Neural crest cell (in vitro differentiated cells): ENCODE results near the gene ALK. TPM values are rescaled to one million over a fixed set of nuclear protein-coding genes. Genes with fewer than 3 reads are reported as not detected.

Experiments
- DNase-seq: peaks from one replicate; pipeline ENCODE4 v3.0.0; 2021; ENCODE audit warnings: low read depth, mixed read lengths, low spot score
- H3K27ac Mint-ChIP-seq: one replicate; pipeline ENCODE4 v1.8.0; 2021; ENCODE audit warnings: mild to moderate bottlenecking, mixed read lengths; ENCODE audit not compliant: unreplicated experiment
- H3K27me3 Mint-ChIP-seq: 2 replicates; pipeline ENCODE4 v1.8.0; 2021; ENCODE audit warnings: low read depth, mild to moderate bottlenecking, mixed read lengths
- H3K36me3 Mint-ChIP-seq: 2 replicates; pipeline ENCODE4 v1.8.0; 2021; ENCODE audit warnings: low read depth, mild to moderate bottlenecking, mixed read lengths
- H3K4me1 Mint-ChIP-seq: 2 replicates; pipeline ENCODE4 v1.8.0; 2021; ENCODE audit warnings: mixed read lengths
- H3K4me3 Mint-ChIP-seq: one replicate; pipeline ENCODE4 v1.8.0; 2021; ENCODE audit warnings: mild to moderate bottlenecking, mixed read lengths
- H3K9me3 Mint-ChIP-seq: 2 replicates; pipeline ENCODE4 v1.8.0; 2021; ENCODE audit warnings: mixed read lengths
- total RNA-seq: library from RNA; stranded (reverse); gene quantifications from 2 replicates; pipeline ENCODE4 v1.2.1, GENCODE V29; 2021
- TF ChIP-seq, protein P1 (sequence below): fragments of 200-600 bp; sonication (generic); conservative IDR thresholded peaks from 2 replicates; pipeline ENCODE4 v1.5.0; 2021; ENCODE audit warnings: antibody characterized with exemption, mild to moderate bottlenecking

Gene ALK
- total RNA-seq, 1 donor from 2014 or later = 2.0 TPM

DNA sequence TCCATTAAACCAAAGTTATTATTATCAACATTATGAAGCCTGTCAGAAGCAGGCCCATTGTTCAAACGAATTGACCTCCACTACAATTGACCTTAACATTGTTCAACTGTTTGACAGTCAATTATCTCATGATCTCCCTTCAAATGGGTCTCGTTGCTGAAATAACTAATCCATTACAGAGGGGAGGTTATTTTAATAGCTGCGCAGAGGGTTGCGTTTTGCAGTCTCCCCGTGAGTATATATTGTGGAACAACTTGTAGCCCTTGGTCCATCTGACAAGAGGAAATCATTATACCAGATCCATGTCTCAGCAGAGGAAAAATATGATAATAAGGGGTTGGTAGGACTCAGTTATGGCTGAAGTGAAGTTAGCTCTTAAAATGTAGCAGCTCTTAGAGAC lies 159.1 kb downstream of the ALK start:
- TF ChIP-seq, protein P1, sequence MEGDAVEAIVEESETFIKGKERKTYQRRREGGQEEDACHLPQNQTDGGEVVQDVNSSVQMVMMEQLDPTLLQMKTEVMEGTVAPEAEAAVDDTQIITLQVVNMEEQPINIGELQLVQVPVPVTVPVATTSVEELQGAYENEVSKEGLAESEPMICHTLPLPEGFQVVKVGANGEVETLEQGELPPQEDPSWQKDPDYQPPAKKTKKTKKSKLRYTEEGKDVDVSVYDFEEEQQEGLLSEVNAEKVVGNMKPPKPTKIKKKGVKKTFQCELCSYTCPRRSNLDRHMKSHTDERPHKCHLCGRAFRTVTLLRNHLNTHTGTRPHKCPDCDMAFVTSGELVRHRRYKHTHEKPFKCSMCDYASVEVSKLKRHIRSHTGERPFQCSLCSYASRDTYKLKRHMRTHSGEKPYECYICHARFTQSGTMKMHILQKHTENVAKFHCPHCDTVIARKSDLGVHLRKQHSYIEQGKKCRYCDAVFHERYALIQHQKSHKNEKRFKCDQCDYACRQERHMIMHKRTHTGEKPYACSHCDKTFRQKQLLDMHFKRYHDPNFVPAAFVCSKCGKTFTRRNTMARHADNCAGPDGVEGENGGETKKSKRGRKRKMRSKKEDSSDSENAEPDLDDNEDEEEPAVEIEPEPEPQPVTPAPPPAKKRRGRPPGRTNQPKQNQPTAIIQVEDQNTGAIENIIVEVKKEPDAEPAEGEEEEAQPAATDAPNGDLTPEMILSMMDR = no peak
- DNase-seq = no peak
- H3K27ac Mint-ChIP-seq = no peak overlapping the region
- no peaks in the 10 kb centered on the region for H3K27me3 Mint-ChIP-seq
- H3K4me1 Mint-ChIP-seq = peaks cover 31% of the 10 kb centered on the region
- H3K9me3 Mint-ChIP-seq = no peaks in the 10 kb centered on the region
- no peak overlapping the region for H3K4me3 Mint-ChIP-seq
- no peaks in the 10 kb centered on the region for H3K36me3 Mint-ChIP-seq

DNA sequence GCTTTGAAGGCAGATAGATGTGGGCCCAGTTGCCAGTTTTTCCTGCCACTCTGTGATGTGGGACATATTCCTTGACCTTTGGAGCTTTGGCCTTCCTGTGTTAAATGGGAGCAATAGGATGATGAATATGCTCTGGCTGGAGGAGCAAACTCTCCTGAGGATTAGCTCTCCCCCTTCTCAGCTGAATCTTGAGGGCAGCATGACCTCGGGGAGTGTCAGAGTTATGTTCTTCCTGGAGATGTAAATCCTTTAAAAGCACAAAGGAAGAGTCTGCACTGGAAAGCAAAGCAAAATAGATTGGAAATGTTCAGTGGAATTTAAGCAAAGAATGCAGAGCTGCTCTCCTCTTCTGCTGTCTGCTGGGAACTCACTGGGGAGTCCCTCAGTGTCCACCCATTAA lies 160.1 kb downstream of the ALK start:
- H3K36me3 Mint-ChIP-seq = no peaks in the 10 kb centered on the region
- H3K27me3 Mint-ChIP-seq = no peaks in the 10 kb centered on the region
- no peak overlapping the region for H3K4me3 Mint-ChIP-seq
- no peak overlapping the region for H3K27ac Mint-ChIP-seq
- peaks cover 31% of the 10 kb centered on the region for H3K4me1 Mint-ChIP-seq
- no peaks in the 10 kb centered on the region for H3K9me3 Mint-ChIP-seq
- TF ChIP-seq, protein P1 = no peak
- no peak for DNase-seq

DNA sequence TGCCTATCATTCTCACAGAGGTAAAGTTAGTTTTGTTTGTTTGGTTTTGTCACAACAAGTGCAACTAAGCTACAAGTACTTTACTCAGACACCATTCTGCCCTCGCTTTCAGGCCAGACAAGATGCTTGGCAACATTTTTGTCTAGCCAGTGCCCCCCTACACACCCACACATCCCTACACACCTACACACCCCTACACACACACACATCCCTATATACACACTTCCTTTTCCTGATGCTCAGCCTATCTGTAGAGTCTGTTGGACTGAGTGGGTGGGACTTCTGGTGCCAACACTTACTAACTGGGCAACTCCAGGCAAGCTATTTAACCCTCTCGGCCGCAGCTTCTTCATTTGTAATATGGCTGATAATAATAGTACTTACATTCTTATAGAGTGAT lies 161.4 kb downstream of the ALK start:
- Mint-ChIP-seq H3K27me3 (no peaks in the 10 kb centered on the region), H3K4me3 (no peak overlapping the region), H3K27ac (no peak overlapping the region), H3K9me3 (no peaks in the 10 kb centered on the region), H3K4me1 (peaks cover 31% of the 10 kb centered on the region), H3K36me3 (no peaks in the 10 kb centered on the region)
- TF ChIP-seq, protein P1 = no peak
- no peak for DNase-seq

DNA sequence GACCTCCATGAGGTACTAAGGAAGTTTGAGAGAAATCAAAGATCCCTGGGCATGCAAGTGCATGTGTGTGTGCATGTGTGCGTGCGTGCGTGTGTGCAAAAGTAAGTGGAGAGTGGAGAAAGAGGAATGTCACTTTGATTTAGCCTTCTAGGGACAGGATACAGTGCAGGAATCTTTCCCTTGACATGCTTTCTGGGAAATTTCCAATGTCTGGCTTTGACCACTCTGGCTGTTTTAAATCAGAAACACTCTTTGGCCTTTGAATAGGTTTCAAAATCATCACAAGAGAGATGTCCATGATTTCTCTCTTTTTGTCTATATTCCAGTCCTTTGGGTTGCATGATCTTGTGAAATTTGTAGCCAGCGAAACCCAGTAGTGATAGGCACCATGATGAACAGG lies 162.0 kb downstream of the ALK start:
- Mint-ChIP-seq H3K27ac (no peak overlapping the region), H3K36me3 (no peaks in the 10 kb centered on the region), H3K4me1 (peaks cover 31% of the 10 kb centered on the region), H3K27me3 (no peaks in the 10 kb centered on the region), H3K4me3 (no peak overlapping the region), H3K9me3 (no peaks in the 10 kb centered on the region)
- TF ChIP-seq, protein P1 = no peak
- no peak for DNase-seq

DNA sequence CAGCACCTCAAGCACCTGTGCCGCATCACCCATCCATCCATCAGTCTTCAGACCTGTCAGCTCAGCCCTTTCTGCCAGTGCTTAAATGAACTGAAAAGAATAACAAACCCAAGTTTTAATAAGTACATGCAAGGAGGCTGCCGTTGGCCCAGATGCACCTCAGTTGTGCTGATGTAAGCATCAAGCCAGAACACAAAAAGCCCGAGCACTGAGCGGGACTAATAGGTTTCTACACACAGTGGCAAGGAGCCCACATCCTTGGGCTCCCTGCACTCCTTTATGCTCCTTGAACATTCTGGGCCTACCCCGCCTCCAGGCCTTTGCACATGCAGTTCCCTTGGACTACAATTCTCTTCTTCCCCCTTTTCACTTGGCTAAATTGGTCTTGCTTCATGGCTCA lies 165.6 kb downstream of the ALK start:
- Mint-ChIP-seq H3K9me3 (no peaks in the 10 kb centered on the region), H3K36me3 (no peaks in the 10 kb centered on the region), H3K27ac (no peak overlapping the region), H3K4me3 (no peak overlapping the region), H3K4me1 (peaks cover 17% of the 10 kb centered on the region), H3K27me3 (no peaks in the 10 kb centered on the region)
- TF ChIP-seq, protein P1 = no peak
- DNase-seq = no peak

DNA sequence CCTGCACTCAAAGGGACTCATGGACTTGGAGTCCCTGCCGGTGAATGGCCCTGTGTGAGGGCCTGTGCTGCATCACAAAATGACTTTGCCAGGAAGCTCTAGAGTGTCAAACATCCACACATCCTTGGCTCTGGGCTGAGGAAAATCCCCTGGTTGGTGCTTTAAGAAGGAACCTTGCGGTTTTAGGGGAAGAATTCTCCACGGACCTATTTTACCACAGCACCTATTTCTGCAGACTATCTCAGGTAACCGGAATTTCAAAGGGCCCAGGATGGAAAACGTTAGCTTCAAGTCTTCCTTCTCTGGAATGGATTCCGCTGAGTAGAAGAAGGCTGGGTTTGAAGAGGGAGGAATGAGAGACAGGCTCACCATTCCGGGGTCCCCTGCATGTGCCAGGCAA lies 166.2 kb downstream of the ALK start:
- Mint-ChIP-seq H3K36me3 (no peaks in the 10 kb centered on the region), H3K4me3 (no peak overlapping the region), H3K27me3 (no peaks in the 10 kb centered on the region), H3K27ac (no peak overlapping the region), H3K4me1 (peaks cover 16% of the 10 kb centered on the region), H3K9me3 (no peaks in the 10 kb centered on the region)
- TF ChIP-seq, protein P1 = no peak
- DNase-seq = no peak
